Measurements from ENCODE around the gene MDN1. TPM values are rescaled to one million over a fixed set of nuclear protein-coding genes. Genes with fewer than 3 reads are reported as not detected.
A peak's percentile ranks its signal among the peaks of the same experiment; 100 is the strongest.
"Not testable (repeated sequence)": the region's sequence is repeated elsewhere in the genome, so short reads cannot be mapped to it uniquely, and the experiment has no call there.

The MDN1 gene, protein sequence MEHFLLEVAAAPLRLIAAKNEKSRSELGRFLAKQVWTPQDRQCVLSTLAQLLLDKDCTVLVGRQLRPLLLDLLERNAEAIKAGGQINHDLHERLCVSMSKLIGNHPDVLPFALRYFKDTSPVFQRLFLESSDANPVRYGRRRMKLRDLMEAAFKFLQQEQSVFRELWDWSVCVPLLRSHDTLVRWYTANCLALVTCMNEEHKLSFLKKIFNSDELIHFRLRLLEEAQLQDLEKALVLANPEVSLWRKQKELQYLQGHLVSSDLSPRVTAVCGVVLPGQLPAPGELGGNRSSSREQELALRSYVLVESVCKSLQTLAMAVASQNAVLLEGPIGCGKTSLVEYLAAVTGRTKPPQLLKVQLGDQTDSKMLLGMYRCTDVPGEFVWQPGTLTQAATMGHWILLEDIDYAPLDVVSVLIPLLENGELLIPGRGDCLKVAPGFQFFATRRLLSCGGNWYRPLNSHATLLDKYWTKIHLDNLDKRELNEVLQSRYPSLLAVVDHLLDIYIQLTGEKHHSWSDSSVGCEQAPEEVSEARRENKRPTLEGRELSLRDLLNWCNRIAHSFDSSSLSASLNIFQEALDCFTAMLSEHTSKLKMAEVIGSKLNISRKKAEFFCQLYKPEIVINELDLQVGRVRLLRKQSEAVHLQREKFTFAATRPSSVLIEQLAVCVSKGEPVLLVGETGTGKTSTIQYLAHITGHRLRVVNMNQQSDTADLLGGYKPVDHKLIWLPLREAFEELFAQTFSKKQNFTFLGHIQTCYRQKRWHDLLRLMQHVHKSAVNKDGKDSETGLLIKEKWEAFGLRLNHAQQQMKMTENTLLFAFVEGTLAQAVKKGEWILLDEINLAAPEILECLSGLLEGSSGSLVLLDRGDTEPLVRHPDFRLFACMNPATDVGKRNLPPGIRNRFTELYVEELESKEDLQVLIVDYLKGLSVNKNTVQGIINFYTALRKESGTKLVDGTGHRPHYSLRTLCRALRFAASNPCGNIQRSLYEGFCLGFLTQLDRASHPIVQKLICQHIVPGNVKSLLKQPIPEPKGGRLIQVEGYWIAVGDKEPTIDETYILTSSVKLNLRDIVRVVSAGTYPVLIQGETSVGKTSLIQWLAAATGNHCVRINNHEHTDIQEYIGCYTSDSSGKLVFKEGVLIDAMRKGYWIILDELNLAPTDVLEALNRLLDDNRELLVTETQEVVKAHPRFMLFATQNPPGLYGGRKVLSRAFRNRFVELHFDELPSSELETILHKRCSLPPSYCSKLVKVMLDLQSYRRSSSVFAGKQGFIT (N-terminal part only)
- polyA plus RNA-seq (2012; ENCODE audit: missing spikeins): 19.5 TPM

- DNase-seq (ENCODE audit: insufficient read length) (peak; percentile 91), FAIRE-seq (peak; percentile 96)
- no peak for TF ChIP-seq TAF1 (IDR thresholded peaks at IDR 0.05; ENCODE audit: borderline replicate concordance, low read depth, low read length)
- peak; percentile 84 for TF ChIP-seq POLR2A (IDR thresholded peaks at IDR 0.05; ENCODE audit: low read depth, low read length)
- TF ChIP-seq POLR2AphosphoS5 (IDR thresholded peaks at IDR 0.05; ENCODE audit: low read depth, low read length): peak; percentile 89
Observed at GRCh38 chr6:89819336-89820130, at the start of gene MDN1. MDN1 (minus strand) TSS chr6:89819794; CDS start chr6:89819607, 187 bp downstream.

- no peak for TF ChIP-seq POLR2A (IDR thresholded peaks at IDR 0.05; ENCODE audit: low read depth, low read length)
- no peak for TF ChIP-seq TAF1 (IDR thresholded peaks at IDR 0.05; ENCODE audit: borderline replicate concordance, low read depth, low read length)
- TF ChIP-seq POLR2AphosphoS5 (IDR thresholded peaks at IDR 0.05; ENCODE audit: low read depth, low read length): no peak
- DNase-seq (ENCODE audit: insufficient read length): no peak
- FAIRE-seq: no peak
Observed at GRCh38 chr6:89866024-89866678, 46.6 kb upstream of the MDN1 start.

DNA sequence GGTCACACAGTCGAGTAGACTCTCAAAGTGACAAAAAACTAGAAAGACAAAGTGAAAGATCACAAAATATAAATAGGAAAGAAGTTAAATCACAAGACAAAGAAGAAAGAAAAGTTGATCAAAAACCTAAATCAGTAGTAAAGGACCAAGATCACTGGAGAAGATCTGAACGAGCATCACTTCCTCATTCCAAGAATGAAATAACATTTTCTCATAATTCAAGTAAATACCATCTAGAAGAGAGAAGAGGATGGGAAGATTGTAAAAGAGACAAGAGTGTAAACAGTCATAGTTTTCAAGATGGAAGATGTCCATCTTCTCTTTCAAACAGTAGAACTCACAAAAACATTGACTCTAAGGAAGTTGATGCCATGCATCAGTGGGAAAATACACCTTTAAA is 43.1 kb upstream of the MDN1 start:
- no peak for FAIRE-seq
- TF ChIP-seq POLR2A (IDR thresholded peaks at IDR 0.05; ENCODE audit: low read depth, low read length): no peak
- no peak for TF ChIP-seq TAF1 (IDR thresholded peaks at IDR 0.05; ENCODE audit: borderline replicate concordance, low read depth, low read length)
- TF ChIP-seq POLR2AphosphoS5 (IDR thresholded peaks at IDR 0.05; ENCODE audit: low read depth, low read length): no peak

DNA sequence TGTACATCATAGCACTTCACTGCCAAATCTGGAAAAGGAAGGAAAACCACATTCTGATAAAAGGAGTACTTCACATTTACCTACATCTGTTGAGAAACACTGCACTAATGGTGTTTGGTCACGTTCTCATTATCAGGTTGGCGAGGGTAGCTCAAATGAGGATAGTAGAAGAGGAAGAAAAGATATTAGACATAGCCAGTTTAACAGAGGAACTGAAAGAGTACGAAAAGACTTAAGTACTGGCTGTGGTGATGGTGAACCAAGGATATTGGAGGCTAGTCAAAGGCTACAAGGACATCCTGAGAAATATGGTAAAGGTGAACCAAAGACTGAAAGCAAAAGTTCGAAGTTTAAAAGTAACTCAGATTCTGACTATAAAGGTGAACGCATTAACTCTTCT is 42.7 kb upstream of the MDN1 start:
- FAIRE-seq: no peak
- TF ChIP-seq POLR2AphosphoS5 (IDR thresholded peaks at IDR 0.05; ENCODE audit: low read depth, low read length) (no peak), POLR2A (IDR thresholded peaks at IDR 0.05; ENCODE audit: low read depth, low read length) (no peak), TAF1 (IDR thresholded peaks at IDR 0.05; ENCODE audit: borderline replicate concordance, low read depth, low read length) (no peak)
- DNase-seq (ENCODE audit: insufficient read length): no peak

More for the DNA sequence above, 43.1 kb upstream of the MDN1 start:
- no peak for DNase-seq (ENCODE audit: insufficient read length)

DNA sequence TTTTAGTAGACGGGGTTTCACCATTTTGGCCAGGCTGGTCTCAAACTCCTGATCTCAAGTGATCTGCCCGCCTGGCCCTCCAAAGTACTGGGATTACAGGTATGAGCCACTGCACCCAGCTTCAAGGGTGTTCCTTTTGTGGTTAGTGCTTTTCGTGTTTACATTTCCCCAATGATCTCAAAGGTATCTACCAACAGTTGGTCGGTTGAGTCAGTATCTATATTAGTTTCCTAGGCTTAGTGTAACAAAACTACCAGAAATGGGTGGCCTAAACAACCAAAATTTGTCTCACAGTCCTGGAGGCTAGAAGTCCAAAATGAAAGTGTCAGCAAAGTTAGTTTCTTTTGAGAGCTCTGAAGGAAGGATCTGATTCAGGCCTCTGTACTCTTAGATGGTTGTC is 40.1 kb upstream of the MDN1 start:
- TF ChIP-seq TAF1 (IDR thresholded peaks at IDR 0.05; ENCODE audit: borderline replicate concordance, low read depth, low read length): no peak
- TF ChIP-seq POLR2A (IDR thresholded peaks at IDR 0.05; ENCODE audit: low read depth, low read length): no peak
- no peak for FAIRE-seq
- no peak for DNase-seq (ENCODE audit: insufficient read length)

DNA sequence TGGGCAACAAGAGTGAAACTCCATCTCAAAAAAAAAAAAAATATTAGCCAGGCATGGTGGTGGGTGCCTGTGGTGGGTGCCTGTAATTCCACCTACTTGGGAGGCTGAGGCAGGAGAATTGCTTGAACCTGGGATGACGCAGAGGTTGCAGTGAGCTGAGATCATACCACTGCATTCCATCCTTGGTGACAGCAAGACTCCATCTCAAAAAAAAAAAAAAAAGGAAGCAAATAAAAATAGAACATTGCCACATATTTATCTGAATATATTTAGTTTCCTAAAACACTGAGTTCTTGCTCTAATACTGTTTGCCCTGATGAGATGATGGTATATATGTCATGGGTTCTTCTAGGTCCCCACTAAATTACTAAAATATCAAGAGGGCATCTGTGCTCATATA is 38.4 kb upstream of the MDN1 start:
- no peak for FAIRE-seq
- TF ChIP-seq POLR2AphosphoS5 (IDR thresholded peaks at IDR 0.05; ENCODE audit: low read depth, low read length) (no peak), TAF1 (IDR thresholded peaks at IDR 0.05; ENCODE audit: borderline replicate concordance, low read depth, low read length) (no peak), POLR2A (IDR thresholded peaks at IDR 0.05; ENCODE audit: low read depth, low read length) (no peak)
- DNase-seq (ENCODE audit: insufficient read length): no peak

DNA sequence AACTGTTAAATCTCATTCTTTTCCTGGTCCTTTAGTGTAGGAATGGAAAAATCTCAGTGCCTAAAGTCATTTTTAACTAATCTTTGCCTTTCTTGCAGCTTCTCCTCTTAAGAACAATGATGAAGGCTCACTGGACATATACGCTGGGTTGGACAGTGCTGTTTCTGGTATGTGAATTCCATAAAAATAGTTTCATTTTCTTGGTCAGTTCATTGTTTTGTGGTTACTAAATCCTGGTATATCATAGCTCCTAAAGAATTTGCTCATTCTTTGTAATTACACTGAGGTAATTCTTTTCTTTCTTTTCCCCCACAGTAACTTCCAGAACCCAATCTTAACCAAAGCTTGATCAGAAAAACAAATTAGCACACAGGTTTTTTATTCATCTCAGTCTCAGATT is 33.5 kb upstream of the MDN1 start:
- TF ChIP-seq TAF1 (IDR thresholded peaks at IDR 0.05; ENCODE audit: borderline replicate concordance, low read depth, low read length) (no peak), POLR2A (IDR thresholded peaks at IDR 0.05; ENCODE audit: low read depth, low read length) (no peak), POLR2AphosphoS5 (IDR thresholded peaks at IDR 0.05; ENCODE audit: low read depth, low read length) (no peak)
- no peak for FAIRE-seq
- no peak for DNase-seq (ENCODE audit: insufficient read length)

DNA sequence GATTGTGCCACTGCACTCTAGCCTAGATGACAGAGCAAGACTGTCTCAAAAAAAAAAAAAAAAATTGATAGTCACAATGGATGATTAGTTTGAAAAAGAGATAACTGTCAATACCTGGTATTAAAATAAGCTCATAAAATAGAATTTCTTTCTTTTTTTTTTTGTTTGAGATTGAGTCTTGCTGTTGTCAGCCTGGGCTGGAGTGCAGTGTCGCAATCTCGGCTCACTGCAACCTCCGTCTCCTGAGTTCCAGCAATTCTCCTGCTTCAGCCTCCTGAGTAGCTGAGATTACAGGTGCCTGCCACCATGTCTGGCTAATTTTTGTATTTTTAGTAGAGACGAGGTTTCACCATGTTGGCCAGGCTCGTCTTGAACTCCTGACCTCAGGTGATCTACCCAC is 27.9 kb upstream of the MDN1 start:
- not testable (repeated sequence) for FAIRE-seq; DNase-seq (ENCODE audit: insufficient read length)

DNA sequence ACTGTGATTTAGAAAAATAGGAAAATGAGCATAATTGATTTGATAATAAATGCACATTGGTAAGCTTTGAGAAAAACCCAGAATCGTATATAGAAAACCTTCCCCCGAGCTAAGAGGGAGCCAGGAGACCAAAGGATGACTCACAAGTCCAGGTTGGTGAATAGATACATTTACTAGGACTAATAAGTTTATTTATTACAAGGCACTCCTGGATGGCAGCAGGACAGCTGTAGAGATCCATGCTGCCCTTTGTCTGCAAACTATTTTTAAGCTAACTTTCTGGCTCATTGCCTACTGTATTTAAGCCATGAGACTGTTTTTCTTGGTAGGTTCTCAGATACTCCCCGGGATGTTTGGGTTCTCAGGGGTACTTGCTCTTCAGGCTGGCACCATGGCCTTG is 23.5 kb upstream of the MDN1 start:
- no peak for TF ChIP-seq POLR2A (IDR thresholded peaks at IDR 0.05; ENCODE audit: low read depth, low read length)
- TF ChIP-seq TAF1 (IDR thresholded peaks at IDR 0.05; ENCODE audit: borderline replicate concordance, low read depth, low read length): no peak
- no peak for TF ChIP-seq POLR2AphosphoS5 (IDR thresholded peaks at IDR 0.05; ENCODE audit: low read depth, low read length)
- FAIRE-seq: no peak
- no peak for DNase-seq (ENCODE audit: insufficient read length)

- no peak for DNase-seq (ENCODE audit: insufficient read length)
- no peak for FAIRE-seq
- TF ChIP-seq TAF1 (IDR thresholded peaks at IDR 0.05; ENCODE audit: borderline replicate concordance, low read depth, low read length) (no peak), POLR2AphosphoS5 (IDR thresholded peaks at IDR 0.05; ENCODE audit: low read depth, low read length) (no peak), POLR2A (IDR thresholded peaks at IDR 0.05; ENCODE audit: low read depth, low read length) (no peak)
Observed at GRCh38 chr6:89842228-89842627, 22.6 kb upstream of the MDN1 start.
